ENCODE results near the gene SRRM1. TPM values are rescaled to one million over a fixed set of nuclear protein-coding genes. Genes with fewer than 3 reads are reported as not detected.

SRRM1 gene
- total and polyA plus RNA-seq, 7 donors, result 31.2 to 78.4 (median 63.0) TPM

- no peaks in the 10 kb centered on the region for H3K9me3 ChIP-seq
- ATAC-seq (no peak), DNase-seq (no peak)
- no peak overlapping the region for H3K4me3 ChIP-seq
- no peaks in the 10 kb centered on the region for H3K36me3 ChIP-seq (ENCODE audit: insufficient read depth in 1 of 2, low read depth in 1 of 2)
- intact Hi-C loops (cut with DNase I), result loop anchor here (5.0 to 10.0 kb wide), 3 partner anchors 208 to 431 kb away; partner anchors contain the start of genes NIPAL3 (in 1 of the 2) and STPG1 (in 1 of the 2)
- H3K27ac ChIP-seq, result no peak overlapping the region
- peaks cover 0 to 22% (median 0%) of the 10 kb centered on the region in 3 donors for H3K27me3 ChIP-seq (ENCODE audit: insufficient read depth in 3 of 3, low read length in 2 of 3)
- H3K4me1 ChIP-seq, result no peaks in the 10 kb centered on the region
- TF ChIP-seq CTCF (IDR thresholded peaks at IDR 0.05), result no peak
- 89 to 95% (median 91%) methylated on average over 1 of the region's 1 CpG for WGBS, 3 donors
Measured at GRCh38 chr1:24632832-24633175, 10.3 kb upstream of the SRRM1 start.

- TF ChIP-seq CTCF (IDR thresholded peaks at IDR 0.05), result peak; percentile 50
- DNase-seq (no peak), ATAC-seq (peak; percentile 42 to 68 (median 54))
- no peaks in the 10 kb centered on the region for H3K9me3 ChIP-seq
- no peak overlapping the region for H3K27ac ChIP-seq
- intact Hi-C loops (cut with DNase I), result loop anchor here (2.0 to 10.0 kb wide), 4 partner anchors 83 to 437 kb away; partner anchors contain the start of genes NIPAL3 (in 1 of the 2) and STPG1 (in 1 of the 2)
- no peak overlapping the region for H3K4me3 ChIP-seq
- no peaks in the 10 kb centered on the region for H3K4me1 ChIP-seq
- H3K27me3 ChIP-seq (ENCODE audit: insufficient read depth in 3 of 3, low read length in 2 of 3), result peaks cover 0 to 5% (median 0%) of the 10 kb centered on the region in 3 donors
- 16 to 20% (median 17%) methylated on average over 4 of the region's 4 CpGs for WGBS, 3 donors
- no peaks in the 10 kb centered on the region for H3K36me3 ChIP-seq (ENCODE audit: insufficient read depth in 1 of 2, low read depth in 1 of 2)
Measured at GRCh38 chr1:24635195-24635843, 7.8 kb upstream of the SRRM1 start.

GRCh38 chr1:24636661-24637357 is 6.3 kb upstream of the SRRM1 start:
- intact Hi-C loops (cut with DNase I), result loop anchor here (5.0 to 10.0 kb wide), 3 partner anchors 85 to 222 kb away; partner anchors contain the start of genes NIPAL3 (in 1 of the 2) and STPG1 (in 1 of the 2)

GRCh38 chr1:24639094-24639493 is 4.0 kb upstream of the SRRM1 start:
- ATAC-seq, result no peak
- no peak overlapping the region for H3K4me3 ChIP-seq
- no peaks in the 10 kb centered on the region for H3K9me3 ChIP-seq
- no peak for DNase-seq
- no peaks in the 10 kb centered on the region for H3K27me3 ChIP-seq (ENCODE audit: insufficient read depth in 3 of 3, low read length in 2 of 3)
- H3K27ac ChIP-seq, result no peak overlapping the region
- 86 to 96% (median 89%) methylated on average over 2 of the region's 2 CpGs for WGBS, 3 donors
- no peaks in the 10 kb centered on the region for H3K36me3 ChIP-seq (ENCODE audit: insufficient read depth in 1 of 2, low read depth in 1 of 2)
- TF ChIP-seq CTCF (IDR thresholded peaks at IDR 0.05), result no peak
- peaks cover 5% of the 10 kb centered on the region for H3K4me1 ChIP-seq
- intact Hi-C loops (cut with DNase I), result loop anchor here (5.0 to 10.0 kb wide), 3 partner anchors 87 to 224 kb away; partner anchors contain the start of genes NIPAL3 (in 1 of the 2) and STPG1 (in 1 of the 2)

More at GRCh38 chr1:24636661-24637357, 6.3 kb upstream of the SRRM1 start:
- Histone ChIP-seq H3K27ac (no peak overlapping the region), H3K9me3 (no peaks in the 10 kb centered on the region), H3K36me3 (ENCODE audit: insufficient read depth in 1 of 2, low read depth in 1 of 2) (no peaks in the 10 kb centered on the region), H3K4me1 (peaks cover 4% of the 10 kb centered on the region), H3K4me3 (no peak overlapping the region), H3K27me3 (ENCODE audit: insufficient read depth in 3 of 3, low read length in 2 of 3) (peaks cover 0 to 5% (median 0%) of the 10 kb centered on the region in 3 donors)
- no peak for DNase-seq
- ATAC-seq, result no peak
- no peak for TF ChIP-seq CTCF (IDR thresholded peaks at IDR 0.05)
- WGBS, 3 donors, result 62 to 67% (median 64%) methylated on average over 3 of the region's 3 CpGs
